H1 (cell line): ENCODE measurements around the gene SGCB. TPM values are rescaled to one million over a fixed set of nuclear protein-coding genes. Genes with fewer than 3 reads are reported as not detected.

Experiments used
- CTCF ChIA-PET: fragments of 300-600 bp; sonication (Branson Sonifier 250); formaldehyde crosslinking; loops from one replicate; lab custom pipeline; 2021; ENCODE audit not compliant: partially characterized antibody; lab: Charles Lee
- POLR2A ChIA-PET: fragments of 300-600 bp; sonication (Branson Sonifier 250); formaldehyde crosslinking; loops from one replicate; lab custom pipeline; 2021; ENCODE audit warnings: inconsistent platforms; ENCODE audit not compliant: partially characterized antibody; lab: Charles Lee
- DNase-seq, 2 experiments: peaks; one replicate each; pipeline versions ENCODE4 v3.0.0 to v3.0.0-alpha.2; 2010 to 2022; ENCODE audit warnings: low spot score in 2 of 2, low read depth in 1 of 2, mixed read lengths in 1 of 2
- FAIRE-seq: peaks from 2 replicates; lab custom pipeline; 2011; peaks lifted over from hg19 to GRCh38; lab: Jason Lieb, UNC
- H2AFZ ChIP-seq: 2 replicates; pipeline ENCODE4 v1.8.1; 2012; ENCODE audit warnings: low read length, inconsistent platforms
- H2AK5ac ChIP-seq: 2 replicates; pipeline ENCODE4 v1.6.1; 2013; ENCODE audit warnings: low read depth, low read length
- H2BK120ac ChIP-seq: replicated peaks from 2 replicates; pipeline ENCODE3; 2013; ENCODE audit warnings: low read depth, low read length, inconsistent platforms
- H2BK12ac ChIP-seq: 2 replicates; pipeline ENCODE4 v1.6.1; 2013; ENCODE audit warnings: low read depth, low read length
- H2BK15ac ChIP-seq: 2 replicates; pipeline ENCODE4 v1.6.1; 2013; ENCODE audit warnings: low read length
- H2BK20ac ChIP-seq: 2 replicates; pipeline ENCODE4 v1.6.1; 2013; ENCODE audit warnings: low read length
- H2BK5ac ChIP-seq: 2 replicates; pipeline ENCODE4 v1.6.1; 2013; ENCODE audit warnings: low read depth, low read length
- H3K14ac ChIP-seq: 2 replicates; pipeline ENCODE4 v1.6.1; 2013; ENCODE audit warnings: inconsistent platforms; ENCODE audit not compliant: insufficient read length
- H3K18ac ChIP-seq: 2 replicates; pipeline ENCODE4 v1.6.1; 2013; ENCODE audit warnings: low read length; ENCODE audit errors: extremely low read depth
- H3K23ac ChIP-seq: 2 replicates; pipeline ENCODE4 v1.6.1; 2013; ENCODE audit warnings: inconsistent platforms; ENCODE audit not compliant: insufficient read length
- H3K23me2 ChIP-seq: 2 replicates; pipeline ENCODE4 v1.6.1; 2013; ENCODE audit warnings: low read depth, low read length
- H3K27ac ChIP-seq: 2 replicates; pipeline ENCODE4 v1.6.1; 2011; ENCODE audit warnings: low read depth, low read length, inconsistent platforms
- H3K27me3 ChIP-seq, 4 experiments: replicated peaks in 1 of 4; 1 replicate in 1 of 4; 2 replicates in 3 of 4; pipeline versions ENCODE4 v1.6.1 to v1.8.1; 2011 to 2013; ENCODE audit warnings: low read length in 3 of 4, mild to moderate bottlenecking in 3 of 4, inconsistent platforms in 2 of 4, mixed read lengths in 2 of 4, moderate library complexity in 1 of 4; ENCODE audit not compliant: control insufficient read depth in 3 of 4, insufficient read depth in 3 of 4; ENCODE audit errors: extremely low read depth in 1 of 4
- H3K36me3 ChIP-seq, 4 experiments: 2 replicates each; pipeline versions ENCODE4 v1.6.1 to v1.8.1; 2011 to 2013; ENCODE audit warnings: mild to moderate bottlenecking in 4 of 4, low read length in 3 of 4, moderate library complexity in 2 of 4, control low read depth in 1 of 4, inconsistent platforms in 1 of 4; ENCODE audit not compliant: insufficient read depth in 4 of 4, control insufficient read depth in 2 of 4
- H3K4ac ChIP-seq: replicated peaks from 2 replicates; pipeline ENCODE3; 2013; ENCODE audit warnings: low read length, low read depth, mixed read lengths, inconsistent platforms; ENCODE audit not compliant: insufficient read length
- H3K4me1 ChIP-seq, 4 experiments: replicated peaks in 1 of 4; 1 replicate in 1 of 4; 2 replicates in 3 of 4; pipeline versions ENCODE4 v1.6.1 to v1.8.1; 2011 to 2013; ENCODE audit warnings: low read length in 3 of 4, inconsistent platforms in 2 of 4, mixed read lengths in 1 of 4; ENCODE audit not compliant: insufficient read depth in 4 of 4, control insufficient read depth in 3 of 4
- H3K4me2 ChIP-seq, 2 experiments: 2 replicates each; pipeline versions ENCODE4 v1.6.1 to v1.8.1; 2011 to 2013; ENCODE audit warnings: low read depth in 2 of 2, low read length in 2 of 2, control low read depth in 1 of 2, inconsistent platforms in 1 of 2, mild to moderate bottlenecking in 1 of 2; ENCODE audit not compliant: insufficient read depth in 1 of 2
- H3K4me3 ChIP-seq, 4 experiments: fragments of 200-600, 300-600 bp in 1 of 4; sonication (generic), shearing (Covaris generic), sonication (Bioruptor Twin) in 1 of 4; 2 replicates each; pipeline versions ENCODE4 v1.5.1 to v1.8.1; 2011 to 2016; ENCODE audit warnings: low read length in 4 of 4, low read depth in 3 of 4, control low read depth in 2 of 4, inconsistent platforms in 2 of 4, mild to moderate bottlenecking in 2 of 4, mixed read lengths in 1 of 4, moderate library complexity in 1 of 4; ENCODE audit not compliant: insufficient read depth in 2 of 4; ENCODE audit errors: extremely low read depth in 1 of 4
- H3K56ac ChIP-seq: replicated peaks from 2 replicates; pipeline ENCODE3; 2013; ENCODE audit warnings: low read depth, mild to moderate bottlenecking, mixed read lengths, low read length, inconsistent platforms; ENCODE audit not compliant: insufficient read length
- H3K79me1 ChIP-seq: 2 replicates; pipeline ENCODE4 v1.6.1; 2013; ENCODE audit warnings: low read depth, low read length, control low read depth
- H3K79me2 ChIP-seq, 2 experiments: 2 replicates each; pipeline versions ENCODE4 v1.6.1 to v1.8.1; 2012 to 2013; ENCODE audit warnings: low read length in 2 of 2, mild to moderate bottlenecking in 2 of 2, inconsistent platforms in 1 of 2; ENCODE audit not compliant: insufficient read depth in 2 of 2, control insufficient read depth in 1 of 2
- H3K9ac ChIP-seq, 4 experiments: replicated peaks in 1 of 4; 1 replicate in 1 of 4; 2 replicates in 3 of 4; pipeline versions ENCODE4 v1.6.1 to v1.8.1; 2011 to 2013; ENCODE audit warnings: low read depth in 3 of 4, low read length in 3 of 4, control low read depth in 2 of 4, mild to moderate bottlenecking in 2 of 4, moderate library complexity in 2 of 4, inconsistent platforms in 1 of 4; ENCODE audit errors: extremely low read depth in 1 of 4
- H3K9me3 ChIP-seq, 2 experiments: 2 replicates each; pipeline versions ENCODE4 v1.6.1 to v1.8.1; 2012 to 2013; ENCODE audit warnings: mild to moderate bottlenecking in 2 of 2, moderate library complexity in 2 of 2, control low read depth in 1 of 2, inconsistent platforms in 1 of 2, low read depth in 1 of 2, low read length in 1 of 2, mixed read lengths in 1 of 2; ENCODE audit not compliant: insufficient read depth in 2 of 2
- H4K20me1 ChIP-seq, 2 experiments: replicated peaks in 1 of 2; 2 replicates each; pipeline versions ENCODE3 to v1.8.1; 2011 to 2013; ENCODE audit warnings: inconsistent platforms in 2 of 2, low read length in 2 of 2, mild to moderate bottlenecking in 1 of 2; ENCODE audit not compliant: insufficient read depth in 2 of 2, control insufficient read depth in 1 of 2
- H4K5ac ChIP-seq: 2 replicates; pipeline ENCODE4 v1.6.1; 2013; ENCODE audit warnings: low read length, low read depth, mixed read lengths, inconsistent platforms; ENCODE audit not compliant: insufficient read length
- H4K8ac ChIP-seq: 2 replicates; pipeline ENCODE4 v1.8.0; 2013; ENCODE audit warnings: mild to moderate bottlenecking, moderate library complexity, low read length, inconsistent platforms; ENCODE audit not compliant: insufficient read depth; ENCODE audit errors: extremely low read depth
- H4K91ac ChIP-seq: replicated peaks from 2 replicates; pipeline ENCODE3; 2013; ENCODE audit warnings: low read length, mixed read lengths, inconsistent platforms; ENCODE audit not compliant: insufficient read length
- TAF1 ChIP-seq: IDR thresholded peaks from 2 replicates; pipeline ENCODE4 v1.6.1; 2011; ENCODE audit warnings: mild to moderate bottlenecking, low read depth, low read length
- WGBS, 2 experiments: shearing (Covaris generic) in 1 of 2; methylation state at CpG; one replicate each; pipeline versions ENCODE4 v1.1.6 to v1.1.7; 2013 to 2015; ENCODE audit warnings: low lambda C conversion rate in 2 of 2, mixed read lengths in 2 of 2, inconsistent platforms in 1 of 2, low coverage in 1 of 2, missing lambda C conversion rate in 1 of 2; ENCODE audit not compliant: insufficient replicate concordance in 2 of 2, insufficient coverage in 1 of 2, insufficient read length in 1 of 2; ENCODE audit errors: extremely low coverage in 1 of 2, missing lambda C conversion rate in 1 of 2; 5-methylcytosine and 5-hydroxymethylcytosine counted together
- polyA plus RNA-seq, 7 experiments: library from polyadenylated mRNA; depleted of rRNA in 3 of 7; stranded (reverse) in 5 of 7; unstranded in 2 of 7; fragments of >200 nt in 5 of 7; fragments of 200-250 nt in 2 of 7; gene quantifications; 1 replicate in 5 of 7; 2 replicates in 1 of 7; 4 replicates in 1 of 7; pipeline versions ENCODE4 v1.2.1 to v1.2.3, GENCODE V29; 2011 to 2013; ENCODE audit warnings: missing spikeins in 2 of 7, mixed read lengths in 2 of 7
- total RNA-seq: library from RNA; stranded (reverse); fragmentation: NEBNext Ultra II Directional; extraction: Animal tissue kit (Norgen Biotek cat#: 25700); gene quantifications from 2 replicates; pipeline ENCODE4 v1.2.1, GENCODE V29; 2021

Gene SGCB
- total and polyA plus RNA-seq, 2 of the 8 experiments (the other 6 are each of a cell fraction or from before 2014, with no cell fraction given) = 6.8 to 32.2 TPM

DNA sequence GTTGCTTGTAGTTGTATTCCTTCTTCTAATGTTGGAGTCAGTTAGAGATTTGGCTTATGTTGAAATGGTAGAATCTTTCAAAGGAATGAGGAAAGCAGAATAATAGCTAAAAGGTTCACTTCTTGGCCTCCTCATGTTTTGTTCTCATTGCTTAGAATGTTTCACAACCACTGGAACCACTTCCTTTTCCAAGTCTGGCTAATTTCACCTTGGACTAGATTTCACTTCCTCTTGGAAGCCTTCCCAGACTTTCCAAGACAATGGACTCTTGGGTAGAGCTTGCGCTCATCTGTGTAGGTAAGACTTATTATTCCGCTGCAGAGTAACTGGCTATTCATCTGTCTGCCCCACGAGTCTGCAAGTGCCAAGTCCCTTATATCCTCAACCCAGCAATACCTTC lies 21.3 kb upstream of the SGCB start:
- no peaks in the 10 kb centered on the region for H3K9me3 ChIP-seq
- H3K79me1 ChIP-seq = no peaks in the 10 kb centered on the region
- H3K56ac ChIP-seq = no peak overlapping the region
- no peak overlapping the region for H2BK12ac ChIP-seq
- H3K4me1 ChIP-seq = no peaks in the 10 kb centered on the region
- H3K9ac ChIP-seq = no peak overlapping the region
- 90% methylated on average over 3 of the region's 3 CpGs; no CpG with 5 or more reads in 1 of the 2 experiments for WGBS, 2 experiments
- POLR2A ChIA-PET = interaction anchor here (0.9 kb wide), 1 partner anchor 9 kb away, joined by 4 read pairs; no protein-coding TSS in a partner anchor
- H2BK5ac ChIP-seq = no peak overlapping the region
- H3K4ac ChIP-seq = no peak overlapping the region
- DNase-seq = no peak
- no peaks in the 10 kb centered on the region for H3K36me3 ChIP-seq
- H3K14ac ChIP-seq = no peak overlapping the region
- no peaks in the 10 kb centered on the region for H3K79me2 ChIP-seq
- CTCF ChIA-PET = interaction anchor here (1.3 kb wide), 1 partner anchor 144 kb away, joined by 4 read pairs; no protein-coding TSS in a partner anchor
- no peaks in the 10 kb centered on the region for H3K23me2 ChIP-seq
- no peak overlapping the region for H2BK120ac ChIP-seq
- H3K4me3 ChIP-seq = no peak overlapping the region
- H4K91ac ChIP-seq = no peak overlapping the region
- no peak overlapping the region for H3K18ac ChIP-seq
- no peaks in the 10 kb centered on the region for H3K27me3 ChIP-seq
- no peak overlapping the region for H3K27ac ChIP-seq
- no peak overlapping the region for H3K4me2 ChIP-seq
- H2BK20ac ChIP-seq = no peak overlapping the region
- no peak overlapping the region for H4K8ac ChIP-seq
- no peak overlapping the region for H2AFZ ChIP-seq
- H2AK5ac ChIP-seq = no peak overlapping the region
- no peak for FAIRE-seq
- no peak overlapping the region for H2BK15ac ChIP-seq
- H4K20me1 ChIP-seq = peaks cover 0 to 1% of the 10 kb centered on the region in 2 experiments
- no peak overlapping the region for H3K23ac ChIP-seq
- no peak overlapping the region for H4K5ac ChIP-seq
- TF ChIP-seq TAF1 = no peak
